HCT116 (cell line): ENCODE results near the gene CREBL2. TPM values are rescaled to one million over a fixed set of nuclear protein-coding genes. Genes with fewer than 3 reads are reported as not detected.

Experiments used
- ATAC-seq: fragments of 200-7000 bp; cut with Tn5 transposase; 2 replicates; pipeline ENCODE4 v1.9.1; 2020; ENCODE audit warnings: mild to moderate bottlenecking, moderate library complexity
- BruUV-seq: library from RNA; stranded (reverse); fragments of 400-500 nt; replicated peaks from 2 replicates; lab custom pipeline; 2021; lab: Mats Ljungman, UMichigan
- CTCF ChIA-PET: fragments of 300-600 bp; sonication (Branson Sonifier 250); formaldehyde crosslinking; loops from one replicate; lab custom pipeline; 2021; ENCODE audit warnings: antibody characterized with exemption; lab: Charles Lee
- POLR2A ChIA-PET: fragments of 300-600, 350-600 bp; sonication (Branson Sonifier 250); formaldehyde crosslinking; loops from one replicate; lab custom pipeline; 2021; ENCODE audit warnings: antibody characterized with exemption; lab: Charles Lee
- RAD21 ChIA-PET, 2 experiments: fragments of 300-600 bp; sonication (Branson Sonifier 250); formaldehyde crosslinking; loops; one replicate each; lab custom pipeline; 2023; ENCODE audit warnings: low total read pairs in 2 of 2; ENCODE audit not compliant: uncharacterized antibody in 2 of 2, unreplicated experiment in 2 of 2, low non-redundant PET in 1 of 2; lab: Charles Lee
- DNase-seq: peaks from one replicate; pipeline ENCODE4 v3.0.0-alpha.2; 2010; ENCODE audit warnings: low read depth, low spot score
- H2AFZ ChIP-seq: fragments of 200-600 bp; shearing (Covaris generic), sonication (generic); 2 replicates; pipeline ENCODE4 v1.6.1; 2017; ENCODE audit warnings: low read depth, mixed run types, mixed read lengths, antibody characterized with exemption, low read length; ENCODE audit not compliant: poor library complexity, severe bottlenecking
- H3K27ac ChIP-seq: 2 replicates; pipeline ENCODE4 v1.5.1; 2012; ENCODE audit warnings: low read depth, low read length
- H3K27me3 ChIP-seq: fragments of 200-600 bp; sonication (generic); 2 replicates; pipeline ENCODE4 v1.6.1; 2016; ENCODE audit warnings: mixed run types, low read length, mixed read lengths; ENCODE audit not compliant: insufficient read depth
- H3K36me3 ChIP-seq, 2 experiments: fragments of 200-500 bp in 1 of 2; fragments of 200-600 bp in 1 of 2; sonication (Bioruptor generic) in 1 of 2; sonication (generic) in 1 of 2; 2 replicates each; pipeline versions ENCODE4 v1.5.1 to v1.6.1; 2014 to 2016; ENCODE audit warnings: low read length in 2 of 2, inconsistent platforms in 1 of 2, mixed read lengths in 1 of 2, mixed run types in 1 of 2; ENCODE audit not compliant: insufficient read depth in 2 of 2, control insufficient read depth in 1 of 2
- H3K4me1 ChIP-seq, 2 experiments: fragments of 200-600 bp in 1 of 2; sonication (generic) in 1 of 2; 2 replicates each; pipeline versions ENCODE4 v1.5.1 to v1.6.1; 2012 to 2017; ENCODE audit warnings: low read length in 2 of 2, inconsistent platforms in 1 of 2, mild to moderate bottlenecking in 1 of 2, mixed read lengths in 1 of 2, mixed run types in 1 of 2, moderate library complexity in 1 of 2; ENCODE audit not compliant: insufficient read depth in 2 of 2, control insufficient read depth in 1 of 2
- H3K4me2 ChIP-seq: fragments of 200-600 bp; sonication (generic); 2 replicates; pipeline ENCODE4 v1.6.1; 2017; ENCODE audit warnings: mixed run types, low read length, mixed read lengths
- H3K4me3 ChIP-seq, 2 experiments: fragments of 200-600 bp in 1 of 2; sonication (generic) in 1 of 2; replicated peaks in 1 of 2; 2 replicates each; pipeline ENCODE4 v1.5.1; 2011 to 2016; ENCODE audit warnings: low read length in 2 of 2, control low read depth in 1 of 2, low read depth in 1 of 2, mild to moderate bottlenecking in 1 of 2, mixed read lengths in 1 of 2, mixed run types in 1 of 2
- H3K79me2 ChIP-seq: fragments of 200-600 bp; sonication (generic); 2 replicates; pipeline ENCODE4 v1.6.1; 2017; ENCODE audit warnings: mild to moderate bottlenecking, mixed run types, low read length, moderate library complexity, mixed read lengths; ENCODE audit not compliant: insufficient read depth
- H3K9ac ChIP-seq: fragments of 200-600 bp; sonication (generic); 2 replicates; pipeline ENCODE4 v1.6.1; 2016; ENCODE audit warnings: low read length, mixed read lengths
- H3K9me2 ChIP-seq: fragments of 200-600 bp; sonication (generic), shearing (Covaris generic); 2 replicates; pipeline ENCODE4 v1.6.1; 2017; ENCODE audit warnings: mixed run types, mild to moderate bottlenecking, moderate library complexity; ENCODE audit not compliant: insufficient read depth
- H3K9me3 ChIP-seq, 2 experiments: fragments of 200-500 bp in 1 of 2; fragments of 200-600 bp in 1 of 2; sonication (Bioruptor generic) in 1 of 2; sonication (generic) in 1 of 2; 2 replicates each; pipeline ENCODE4 v1.6.1; 2014 to 2017; ENCODE audit warnings: low read length in 2 of 2, mixed read lengths in 2 of 2, inconsistent platforms in 1 of 2, low read depth in 1 of 2, mild to moderate bottlenecking in 1 of 2, mixed run types in 1 of 2, moderate library complexity in 1 of 2; ENCODE audit not compliant: control insufficient read depth in 1 of 2, insufficient read depth in 1 of 2
- H4K20me1 ChIP-seq: fragments of 200-600 bp; sonication (generic), shearing (Covaris generic); 2 replicates; pipeline ENCODE4 v1.6.1; 2017; ENCODE audit warnings: mixed run types, mild to moderate bottlenecking, moderate library complexity; ENCODE audit not compliant: insufficient read depth
- ATF3 ChIP-seq: IDR thresholded peaks from 2 replicates; pipeline ENCODE4 v1.6.1; 2012
- CBX3 ChIP-seq: IDR thresholded peaks from 2 replicates; pipeline ENCODE4 v1.6.1; 2012; ENCODE audit warnings: low read depth
- CEBPB ChIP-seq: IDR thresholded peaks from 2 replicates; pipeline ENCODE4 v1.6.1; 2012; ENCODE audit warnings: low read depth
- CTCF ChIP-seq, 3 experiments: fragments of 200-600 bp in 1 of 3; sonication (generic) in 1 of 3; IDR thresholded peaks in 2 of 3; conservative IDR thresholded peaks in 1 of 3; 2 replicates each; pipeline ENCODE4 v1.5.1; 2012 to 2017; ENCODE audit warnings: low read depth in 2 of 3, low read length in 2 of 3, antibody characterized with exemption in 1 of 3, borderline replicate concordance in 1 of 3, control low read depth in 1 of 3, mild to moderate bottlenecking in 1 of 3, mixed read lengths in 1 of 3, mixed run types in 1 of 3, moderate library complexity in 1 of 3; ENCODE audit not compliant: insufficient read depth in 1 of 3
- EZH2phosphoT487 ChIP-seq: fragments of 200-600 bp; IDR thresholded peaks from 2 replicates; pipeline ENCODE4 v1.6.1; 2018; ENCODE audit warnings: antibody characterized with exemption, borderline replicate concordance
- FOSL1 ChIP-seq: IDR thresholded peaks from 2 replicates; pipeline ENCODE4 v1.6.1; 2012; ENCODE audit warnings: low read depth
- JUND ChIP-seq: IDR thresholded peaks from 2 replicates; pipeline ENCODE4 v1.6.1; 2012
- POLR2AphosphoS5 ChIP-seq: IDR thresholded peaks from 2 replicates; pipeline ENCODE4 v1.6.1; 2011; ENCODE audit warnings: mild to moderate bottlenecking, low read depth, low read length, moderate library complexity
- RAD21 ChIP-seq: IDR thresholded peaks from 2 replicates; pipeline ENCODE4 v1.6.1; 2012; ENCODE audit warnings: low read depth, mild to moderate bottlenecking
- SP1 ChIP-seq: IDR thresholded peaks from 2 replicates; pipeline ENCODE4 v1.6.1; 2012; ENCODE audit warnings: low read depth
- SRF ChIP-seq: IDR thresholded peaks from 2 replicates; pipeline ENCODE4 v1.6.1; 2012; ENCODE audit warnings: low read depth
- TCF7L2 ChIP-seq: IDR thresholded peaks from 2 replicates; pipeline ENCODE4 v1.7.0; 2011; ENCODE audit warnings: borderline replicate concordance, inconsistent platforms; ENCODE audit not compliant: insufficient read depth, insufficient read length; ENCODE audit errors: extremely low read depth
- ZBTB33 ChIP-seq: IDR thresholded peaks from 2 replicates; pipeline ENCODE4 v1.6.1; 2011; ENCODE audit warnings: mild to moderate bottlenecking, low read length, moderate library complexity; ENCODE audit not compliant: insufficient replicate concordance; ENCODE audit errors: extremely low read depth
- ZFX ChIP-seq: fragments of 450-650 bp; IDR thresholded peaks from 2 replicates; pipeline ENCODE4 v1.6.1; 2017
- intact Hi-C: fragments of 100-400 bp; cut with micrococcal nuclease; formaldehyde crosslinking; loops from 2 replicates; pipeline ENCODE4 v1.10.0; 2022
- total RNA-seq: library from RNA; stranded (reverse); gene quantifications from one replicate; pipeline ENCODE4 v1.2.1, GENCODE V29; 2021; ENCODE audit not compliant: unreplicated experiment

The CREBL2 gene
- total RNA-seq, 1 experiment from 2014 or later = 11.3 TPM

GRCh38 chr12:12682284-12682683, 70.6 kb downstream of the CREBL2 start:
- BruUV-seq = no TSS peak
- RAD21 ChIA-PET = no interaction called here
- no peak for ATAC-seq

More at GRCh38 chr12:12682284-12682683, 70.6 kb downstream of the CREBL2 start:
- no peaks in the 10 kb centered on the region for H3K9me3 ChIP-seq
- H4K20me1 ChIP-seq = no peaks in the 10 kb centered on the region
- ChIA-PET POLR2A (no interaction called here), CTCF (interaction anchor here (1.7 kb wide), 1 partner anchor 26 kb away, joined by 4 read pairs; no protein-coding TSS in a partner anchor)
- no peaks in the 10 kb centered on the region for H3K4me1 ChIP-seq
- no peak overlapping the region for H3K4me2 ChIP-seq
- no peaks in the 10 kb centered on the region for H3K27me3 ChIP-seq
- H3K4me3 ChIP-seq = no peak overlapping the region
- no peaks in the 10 kb centered on the region for H3K9me2 ChIP-seq
- no peaks in the 10 kb centered on the region for H3K79me2 ChIP-seq
- H3K9ac ChIP-seq = no peak overlapping the region
- TF ChIP-seq FOSL1 (no peak), JUND (no peak), CBX3 (no peak), SP1 (no peak), CTCF (IDR thresholded peaks at IDR 0.05 in 2 of 3, conservative IDR thresholded peaks at IDR 0.05 in 1 of 3; ENCODE audit: borderline replicate concordance in 1 of 3, insufficient read depth in 1 of 3, low read depth in 2 of 3, low read length in 2 of 3) (no peak), ZFX (no peak), EZH2phosphoT487 (no peak), POLR2AphosphoS5 (no peak), RAD21 (no peak), TCF7L2 (no peak), ATF3 (no peak), CEBPB (no peak), SRF (no peak), ZBTB33 (no peak)
- TF ChIP-seq, all 23 proteins: peak for 0
- H3K27ac ChIP-seq = no peak overlapping the region
- DNase-seq = no peak
- intact Hi-C loops = no loop called here
- no peaks in the 10 kb centered on the region for H3K36me3 ChIP-seq
- H2AFZ ChIP-seq = no peak overlapping the region
